Stimulated activated CD8-positive, alpha-beta memory T cell treated with anti-CD3 and anti-CD28 coated beads, Interleukin-15, amount 100 ng/mL, for 24 hours (primary cell): ENCODE data around the gene DDI1.

ENCODE experiments used
- DNase-seq: peaks from one replicate; pipeline ENCODE4 v3.0.0-alpha.2; 2020; ENCODE audit warnings: low read depth

DDI1 gene

DNA sequence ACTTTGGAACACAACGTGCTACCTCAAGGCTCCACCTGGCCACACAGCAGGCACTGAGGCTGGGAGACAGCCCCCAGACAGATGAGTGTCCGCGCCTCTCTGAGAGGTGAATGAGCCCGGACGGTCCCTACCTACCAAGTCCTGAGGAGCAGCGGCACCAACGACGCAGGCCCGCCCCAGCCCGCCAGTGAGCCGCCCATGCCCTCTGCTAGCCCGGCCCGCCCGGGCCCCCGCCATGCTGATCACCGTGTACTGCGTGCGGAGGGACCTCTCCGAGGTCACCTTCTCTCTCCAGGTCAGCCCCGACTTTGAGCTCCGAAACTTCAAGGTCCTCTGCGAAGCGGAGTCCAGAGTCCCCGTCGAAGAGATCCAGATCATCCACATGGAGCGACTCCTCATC is at the start of gene DDI1:
DDI1 (plus strand) TSS at position 53 of the 400 bp plus-strand sequence; CDS start at position 236, 183 bp downstream.
- no peak for DNase-seq

- no peak for DNase-seq
These were observed 48.5 kb upstream of the DDI1 start for GRCh38 chr11:103987629-103988594.

GRCh38 chr11:103988595-103988969 is 47.9 kb upstream of the DDI1 start:
- no peak for DNase-seq

GRCh38 chr11:103993507-103993906 is 42.9 kb upstream of the DDI1 start:
- no peak for DNase-seq

- DNase-seq, result no peak
These were observed 42.3 kb upstream of the DDI1 start for GRCh38 chr11:103994094-103994493.

GRCh38 chr11:103994518-103994917 is 41.9 kb upstream of the DDI1 start:
- DNase-seq, result no peak

GRCh38 chr11:103995896-103996295 is 40.5 kb upstream of the DDI1 start:
- no peak for DNase-seq

DNA sequence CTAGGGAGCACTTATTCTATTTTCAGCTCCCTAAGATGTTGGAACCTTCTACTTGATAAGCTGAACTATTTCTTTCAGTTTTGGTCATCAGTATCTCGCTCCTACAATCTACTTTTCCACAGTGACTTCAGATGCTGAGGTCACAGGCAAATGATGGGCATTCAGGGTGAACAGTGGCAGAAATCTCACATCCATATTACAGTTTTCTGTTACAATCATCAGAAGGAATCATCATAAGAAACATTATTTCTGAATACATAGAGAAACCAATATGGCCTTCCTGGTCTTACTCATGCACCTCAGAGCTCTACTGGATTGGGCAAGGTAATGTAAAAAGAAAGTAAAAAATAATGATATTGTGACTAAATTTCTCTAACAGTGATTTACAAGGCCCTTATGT is 39.4 kb upstream of the DDI1 start:
- DNase-seq, result no peak

DNA sequence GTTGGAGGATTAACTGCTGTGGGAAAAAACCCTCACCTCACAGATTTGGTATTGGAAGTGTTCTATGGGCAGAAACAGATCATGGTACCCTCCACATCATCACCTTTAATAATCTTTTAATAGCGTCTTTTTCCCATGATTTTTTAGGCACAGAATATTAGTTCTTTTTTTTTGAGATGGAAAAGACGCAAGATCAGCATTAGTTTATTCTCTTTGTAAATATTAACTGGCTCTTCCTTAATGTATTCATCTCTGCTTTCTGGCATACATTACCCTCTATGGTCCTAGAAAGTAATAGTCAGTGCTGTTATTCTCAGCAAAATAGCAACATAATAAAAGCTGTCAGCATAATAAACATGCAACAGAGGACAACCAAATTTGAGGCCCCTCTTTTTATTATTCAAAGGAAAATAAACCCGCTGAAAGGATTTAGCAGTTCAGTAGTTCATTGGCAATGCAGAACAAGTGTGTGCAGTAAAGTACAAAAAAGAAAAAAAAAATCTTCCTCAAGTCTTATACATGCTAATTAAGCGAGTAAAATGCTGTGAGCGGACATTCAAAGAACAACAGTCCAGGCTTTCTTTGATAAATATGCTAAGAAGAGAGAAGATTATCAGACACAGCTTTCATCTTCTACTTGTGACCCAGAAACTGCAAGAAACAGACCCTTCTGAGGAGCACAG is 37.5 kb upstream of the DDI1 start:
- no peak for DNase-seq

GRCh38 chr11:104000798-104001197 is 35.6 kb upstream of the DDI1 start:
- DNase-seq, result no peak

- DNase-seq, result no peak
These were observed 34.8 kb upstream of the DDI1 start for GRCh38 chr11:104001561-104002056.

GRCh38 chr11:104003491-104003890 is 32.9 kb upstream of the DDI1 start:
- DNase-seq, result no peak

GRCh38 chr11:104005234-104005855 is 31.1 kb upstream of the DDI1 start:
- DNase-seq, result no peak

DNA sequence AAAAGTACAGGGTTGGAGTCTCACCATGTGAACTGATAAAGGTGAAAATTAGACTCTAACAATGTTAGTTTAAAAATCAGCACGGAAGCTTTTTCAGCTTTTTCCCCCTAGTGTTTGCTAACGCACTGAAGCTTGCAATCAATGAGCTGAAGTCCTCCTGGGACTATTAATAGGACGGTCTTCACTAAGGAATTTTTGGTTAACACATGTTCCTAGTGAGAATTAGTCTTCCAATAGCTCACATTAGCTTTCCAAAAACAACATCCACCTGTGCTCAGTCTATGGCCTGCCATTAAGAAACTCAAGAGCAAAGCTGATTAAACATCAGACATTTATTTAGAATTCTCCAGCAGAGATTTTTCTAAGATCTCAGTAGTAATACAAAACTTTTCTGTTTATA is 26.7 kb upstream of the DDI1 start:
- DNase-seq, result no peak

DNA sequence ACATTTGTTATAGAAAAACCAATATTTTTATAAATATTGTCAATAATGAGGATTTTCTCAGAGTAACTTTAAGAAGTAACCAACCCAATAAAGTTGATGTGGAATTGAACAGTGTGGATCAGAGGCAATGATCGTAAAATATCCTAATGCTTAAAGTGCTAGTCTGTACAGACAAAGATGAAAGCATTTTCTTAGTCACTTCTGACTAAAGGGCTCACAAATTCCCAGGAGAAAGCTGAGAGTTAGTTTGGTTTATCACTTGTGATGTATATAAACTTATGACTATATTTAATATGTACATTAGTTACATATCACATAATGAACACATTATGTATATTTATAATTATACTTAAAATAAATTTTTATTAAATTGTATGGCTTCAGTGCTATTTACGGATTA is 25.4 kb upstream of the DDI1 start:
- DNase-seq, result no peak

- no peak for DNase-seq
These were observed 20.6 kb upstream of the DDI1 start for GRCh38 chr11:104015649-104016415.

- no peak for DNase-seq
These were observed 11.9 kb upstream of the DDI1 start for GRCh38 chr11:104024572-104024971.

DNA sequence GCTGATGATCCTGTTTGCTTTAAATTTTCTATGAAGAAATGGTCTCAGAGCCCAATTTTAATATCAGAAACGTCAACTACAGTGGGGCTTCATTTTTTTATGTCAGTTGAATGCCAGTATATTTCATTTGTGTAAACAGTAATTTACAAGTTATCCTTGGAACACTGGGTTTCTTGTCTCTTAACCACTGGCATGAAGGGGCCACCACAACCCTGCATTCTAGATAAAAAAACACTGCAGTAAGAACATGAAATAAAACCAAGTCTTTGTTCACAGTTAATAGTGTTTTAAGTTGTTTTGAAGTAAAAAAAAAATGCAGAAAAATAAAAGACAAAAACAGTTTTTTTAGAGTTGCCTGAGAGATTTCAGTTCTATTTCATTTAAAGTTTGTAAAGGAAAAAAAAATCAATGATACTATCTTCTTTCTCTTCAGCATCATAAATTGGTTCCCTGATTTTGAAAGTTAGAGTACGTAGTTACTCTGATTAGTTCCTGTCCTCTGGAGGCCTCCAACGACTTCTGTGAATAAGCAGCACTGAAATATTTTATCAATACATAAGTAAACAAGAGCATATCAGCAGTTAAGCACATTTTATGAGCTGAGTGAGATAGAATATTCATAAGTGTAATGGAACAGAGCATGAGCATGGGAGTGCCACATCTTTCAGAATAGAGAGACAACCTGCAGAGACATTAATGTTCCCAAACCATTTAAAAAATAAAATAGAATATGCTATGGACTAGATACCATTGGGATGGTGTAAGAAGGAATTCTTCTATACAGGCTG is 7.8 kb upstream of the DDI1 start:
- no peak for DNase-seq

- no peak for DNase-seq
These were observed 3.3 kb upstream of the DDI1 start for GRCh38 chr11:104033134-104033533.

DNA sequence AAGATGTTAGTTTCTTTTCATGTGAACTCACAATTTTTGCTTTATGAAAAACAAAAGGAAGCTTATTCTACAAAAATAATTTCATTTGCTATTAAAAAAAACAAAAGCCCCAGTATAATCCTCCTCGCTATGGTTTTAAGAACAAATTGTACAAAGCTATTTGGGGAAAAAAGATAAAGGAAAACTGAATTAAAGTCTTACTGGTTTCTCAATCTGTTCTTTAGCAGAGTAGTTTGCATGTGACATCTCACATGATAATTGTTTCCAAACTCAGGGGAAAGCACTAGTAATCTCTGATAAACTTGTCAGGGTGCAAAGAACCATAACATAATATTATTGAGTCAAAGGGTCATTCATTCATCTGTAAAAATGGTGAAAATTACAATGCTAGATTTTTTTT is 2.9 kb upstream of the DDI1 start:
- DNase-seq, result no peak

- DNase-seq, result no peak
These were observed 555 bp downstream of the DDI1 start for GRCh38 chr11:104036995-104037394.
